K562 (cell line): Measurements from ENCODE around the gene DLAT. TPM values are rescaled to one million over a fixed set of nuclear protein-coding genes. Genes with fewer than 3 reads are reported as not detected.

Experiments used
- BRF1 ChIP-seq: IDR thresholded peaks from 3 replicates; pipeline ENCODE4 v1.6.1; 2011; ENCODE audit warnings: borderline replicate concordance, mild to moderate bottlenecking; ENCODE audit not compliant: insufficient read length; ENCODE audit errors: extremely low read depth
- C11orf30 ChIP-seq: fragments of 450-650 bp; IDR thresholded peaks from 2 replicates; pipeline ENCODE4 v1.6.1; 2016; ENCODE audit warnings: low read depth, mild to moderate bottlenecking
- GABPB1 ChIP-seq: sonication (generic); formaldehyde crosslinking; IDR thresholded peaks from 2 replicates; pipeline ENCODE4 v1.8.0; 2022; ENCODE audit warnings: mild to moderate bottlenecking, missing genetic modification reagents
- HDAC6 ChIP-seq: IDR thresholded peaks from 2 replicates; pipeline ENCODE4 v1.6.1; 2012; ENCODE audit warnings: low read depth, mild to moderate bottlenecking, control low read depth, inconsistent platforms, low read length, moderate library complexity
- KLF10 ChIP-seq: fragments of 250-450 bp; sonication (Bioruptor Pico); IDR thresholded peaks from 2 replicates; pipeline ENCODE4 v1.6.1; 2021; ENCODE audit warnings: matching md5 sums
- MAZ ChIP-seq, 2 experiments: fragments of 450-650 bp in 1 of 2; sonication (generic) in 1 of 2; formaldehyde crosslinking; IDR thresholded peaks in 1 of 2; conservative IDR thresholded peaks in 1 of 2; 2 replicates each; pipeline versions ENCODE4 v1.4.0 to v1.5.0; 2020; ENCODE audit warnings: mild to moderate bottlenecking in 1 of 2, missing genetic modification reagents in 1 of 2
- MECOM ChIP-seq: fragments of 250-450 bp; sonication (Bioruptor Pico); IDR thresholded peaks from 2 replicates; pipeline ENCODE4 v1.8.0; 2022; ENCODE audit warnings: inconsistent platforms
- MYC ChIP-seq, 2 experiments: fragments of 250-450 bp in 1 of 2; sonication (Bioruptor Pico) in 1 of 2; IDR thresholded peaks; 2 replicates each; pipeline versions ENCODE4 v1.5.1 to v1.6.1; 2012 to 2021; ENCODE audit warnings: low read depth in 2 of 2, borderline replicate concordance in 1 of 2, improper control_type of control experiment in 1 of 2, low read length in 1 of 2, mild to moderate bottlenecking in 1 of 2, moderate library complexity in 1 of 2
- PTTG1 ChIP-seq: fragments of 450-650 bp; IDR thresholded peaks from 2 replicates; pipeline ENCODE4 v1.6.1; 2016; ENCODE audit warnings: low read depth, mild to moderate bottlenecking, missing genetic modification characterization, missing compliant biosample characterization
- SMAD3 ChIP-seq: fragments of 450-650 bp; formaldehyde crosslinking; conservative IDR thresholded peaks from 2 replicates; pipeline ENCODE4 v1.4.0; 2020; ENCODE audit warnings: mild to moderate bottlenecking
- STAT5B ChIP-seq: fragments of 250-450 bp; sonication (Bioruptor Pico); IDR thresholded peaks from 2 replicates; pipeline ENCODE4 v1.8.0; 2021; ENCODE audit warnings: mild to moderate bottlenecking, inconsistent platforms
- SUPT5H ChIP-seq: fragments of 450-650 bp; IDR thresholded peaks from 2 replicates; pipeline ENCODE4 v1.6.1; 2016
- ZBTB7A ChIP-seq: IDR thresholded peaks from 2 replicates; pipeline ENCODE4 v1.6.1; 2011; ENCODE audit warnings: low read depth, mild to moderate bottlenecking, low read length, moderate library complexity, borderline replicate concordance; ENCODE audit not compliant: control insufficient read depth
- ZFP36 ChIP-seq: fragments of 150-350 bp; IDR thresholded peaks from 2 replicates; pipeline ENCODE4 v1.6.1; 2018; ENCODE audit warnings: low read length, low read depth; ENCODE audit not compliant: partially characterized antibody
- ZFPM2 ChIP-seq: fragments of 250-450 bp; sonication (Bioruptor Pico); IDR thresholded peaks from 2 replicates; pipeline ENCODE4 v1.5.1; 2022; ENCODE audit warnings: mild to moderate bottlenecking
- ZNF197 ChIP-seq: fragments of 200-800 bp; sonication (Bioruptor generic); IDR thresholded peaks from 2 replicates; pipeline ENCODE4 v1.6.1; 2016; ENCODE audit warnings: low read depth, missing genetic modification characterization, missing compliant biosample characterization
- ZNF212 ChIP-seq: fragments of 450-650 bp; formaldehyde crosslinking; IDR thresholded peaks from 2 replicates; pipeline ENCODE4 v1.4.0; 2020; ENCODE audit warnings: mild to moderate bottlenecking
- ZNF668 ChIP-seq: fragments of 250-450 bp; sonication (Bioruptor Pico); IDR thresholded peaks from 2 replicates; pipeline ENCODE4 v1.8.0; 2022; ENCODE audit warnings: mild to moderate bottlenecking, inconsistent platforms
- ZNF766 ChIP-seq: fragments of 200-800 bp; sonication (Bioruptor generic); conservative IDR thresholded peaks from 2 replicates; pipeline ENCODE4 v1.6.1; 2016; ENCODE audit warnings: missing genetic modification characterization, missing compliant biosample characterization
- ZSCAN32 ChIP-seq: fragments of 450-650 bp; formaldehyde crosslinking; IDR thresholded peaks from 2 replicates; pipeline ENCODE4 v1.4.0; 2020; ENCODE audit warnings: mild to moderate bottlenecking, moderate library complexity
- polyA plus RNA-seq, 8 experiments: library from polyadenylated mRNA; depleted of rRNA in 4 of 8; stranded (reverse) in 5 of 8; unstranded in 3 of 8; fragments of >200 nt; fragmentation: Nextera tagmentation in 2 of 8; fragmentation: Illumina TruSeq in 1 of 8; extraction: Ambion mirVana in 2 of 8; extraction: Trizol in 1 of 8; gene quantifications; 2 replicates each; pipeline versions ENCODE4 v1.2.1 to v1.2.3, GENCODE V29; 2011 to 2014; ENCODE audit warnings: inconsistent platforms in 1 of 8, missing spikeins in 1 of 8
- total RNA-seq, 7 experiments: library from RNA; depleted of rRNA in 6 of 7; stranded (reverse); fragments of >200 nt in 6 of 7; fragmentation: Illumina TruSeq in 2 of 7; extraction: Trizol in 2 of 7; gene quantifications; 2 replicates each; pipeline versions ENCODE4 v1.2.1 to v1.2.3, GENCODE V29; 2011 to 2021; ENCODE audit warnings: low replicate concordance in 1 of 7
- TF ChIP-seq, protein P1 (sequence below), 3 experiments: fragments of 200-800 bp in 1 of 3; sonication (Bioruptor generic) in 1 of 3; sonication (generic) in 1 of 3; formaldehyde crosslinking in 1 of 3; IDR thresholded peaks; 2 replicates each; pipeline versions ENCODE4 v1.6.1 to v1.8.0; 2016 to 2022; ENCODE audit warnings: mild to moderate bottlenecking in 2 of 3, missing compliant biosample characterization in 2 of 3, missing genetic modification characterization in 2 of 3, missing genetic modification reagents in 1 of 3
- TF ChIP-seq, protein P2 (sequence below): fragments of 200-400 bp; formaldehyde crosslinking; IDR thresholded peaks from 2 replicates; pipeline ENCODE4 v1.6.1; 2017; ENCODE audit warnings: mild to moderate bottlenecking, low read depth, low read length, moderate library complexity
- TF ChIP-seq, protein P3 (sequence below): IDR thresholded peaks from 2 replicates; pipeline ENCODE4 v1.6.1; 2014; ENCODE audit warnings: antibody characterized with exemption

Gene DLAT
- total and polyA plus RNA-seq, 9 of the 15 experiments (the other 6 are each of a cell fraction or from before 2014, with no cell fraction given), result 41.7 to 152 (median 105) TPM

DNA sequence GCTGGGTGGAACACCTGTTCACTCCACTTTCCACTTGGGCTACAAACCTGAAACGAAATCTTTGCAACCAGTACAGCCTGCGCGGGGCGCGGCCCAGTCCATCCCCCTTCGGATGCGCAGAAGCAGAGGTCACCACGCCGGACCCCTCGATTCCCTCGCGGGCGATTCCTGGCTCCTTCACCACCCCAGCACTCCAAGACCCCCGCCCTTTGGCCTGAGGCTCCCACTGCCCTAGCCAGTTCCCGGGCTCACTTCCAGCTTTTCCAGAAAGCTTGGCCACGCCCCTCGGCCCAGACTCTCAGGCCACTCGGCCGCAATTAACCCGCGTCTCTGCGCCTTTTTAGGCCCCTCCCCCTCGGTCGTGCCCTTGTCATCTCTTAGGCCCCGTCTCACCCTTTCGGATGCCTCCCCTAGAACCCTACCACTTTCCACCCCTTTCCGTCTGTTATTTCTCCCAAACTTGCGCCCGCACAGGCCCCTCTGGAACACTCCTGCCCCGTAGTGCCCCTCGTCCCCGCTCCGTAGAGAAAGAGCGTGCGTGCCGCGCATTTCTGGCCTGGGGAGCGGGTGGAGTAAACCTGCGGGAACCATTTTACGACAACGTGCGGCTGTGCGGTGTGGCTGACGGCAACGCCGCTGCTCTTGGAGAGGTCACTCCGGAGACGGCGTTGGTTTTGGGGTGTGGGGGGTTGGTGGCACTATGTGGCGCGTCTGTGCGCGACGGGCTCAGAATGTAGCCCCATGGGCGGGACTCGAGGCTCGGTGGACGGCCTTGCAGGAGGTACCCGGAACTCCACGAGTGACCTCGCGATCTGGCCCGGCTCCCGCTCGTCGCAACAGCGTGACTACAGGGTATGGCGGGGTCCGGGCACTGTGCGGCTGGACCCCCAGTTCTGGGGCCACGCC lies at the start of gene DLAT (continued):
- TF ChIP-seq ZFPM2 (no peak), ZSCAN32 (peak; percentile 32; the same call in 1 of the 2 replicates), MECOM (CRISPR knock-in tag) (no peak), ZNF766 (0 out of 2 replicates have a peak, but pooled peaks have one; percentile 10), MYC (IDR thresholded peaks at IDR 0.05; ENCODE audit: low read depth, low read length) (peak; percentile 92), MYC (CRISPR knock-in tag; IDR thresholded peaks at IDR 0.05; ENCODE audit: borderline replicate concordance, low read depth) (peak; percentile 72; the same call in 1 of the 2 replicates), C11orf30 (peak; percentile 82), ZNF668 (no peak), BRF1 (no peak), ZFP36 (no peak), ZNF197 (CRISPR knock-in tag) (no peak), MAZ (CRISPR knock-in tag; conservative IDR thresholded peaks at IDR 0.05 in 1 of 2, IDR thresholded peaks at IDR 0.05 in 1 of 2) (peak; percentile 85 to 86; a peak in 3 of 4 replicates), STAT5B (CRISPR knock-in tag) (no peak), KLF10 (CRISPR knock-in tag) (no peak), SMAD3 (CRISPR knock-in tag) (no peak), SUPT5H (peak; percentile 98), PTTG1 (tag) (no peak), HDAC6 (no peak), GABPB1 (CRISPR knock-in tag) (peak; percentile 76), ZBTB7A (peak; percentile 57; the same call in 1 of the 2 replicates), ZNF212 (0 out of 2 replicates have a peak, but pooled peaks have one; percentile 44)
- TF ChIP-seq, protein P1, sequence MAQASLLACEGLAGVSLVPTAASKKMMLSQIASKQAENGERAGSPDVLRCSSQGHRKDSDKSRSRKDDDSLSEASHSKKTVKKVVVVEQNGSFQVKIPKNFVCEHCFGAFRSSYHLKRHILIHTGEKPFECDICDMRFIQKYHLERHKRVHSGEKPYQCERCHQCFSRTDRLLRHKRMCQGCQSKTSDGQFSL (CRISPR knock-in tag; IDR thresholded peaks at IDR 0.05), result peak; percentile 23
- TF ChIP-seq, protein P1 (tag; IDR thresholded peaks at IDR 0.05), result no peak
- TF ChIP-seq, protein P2, sequence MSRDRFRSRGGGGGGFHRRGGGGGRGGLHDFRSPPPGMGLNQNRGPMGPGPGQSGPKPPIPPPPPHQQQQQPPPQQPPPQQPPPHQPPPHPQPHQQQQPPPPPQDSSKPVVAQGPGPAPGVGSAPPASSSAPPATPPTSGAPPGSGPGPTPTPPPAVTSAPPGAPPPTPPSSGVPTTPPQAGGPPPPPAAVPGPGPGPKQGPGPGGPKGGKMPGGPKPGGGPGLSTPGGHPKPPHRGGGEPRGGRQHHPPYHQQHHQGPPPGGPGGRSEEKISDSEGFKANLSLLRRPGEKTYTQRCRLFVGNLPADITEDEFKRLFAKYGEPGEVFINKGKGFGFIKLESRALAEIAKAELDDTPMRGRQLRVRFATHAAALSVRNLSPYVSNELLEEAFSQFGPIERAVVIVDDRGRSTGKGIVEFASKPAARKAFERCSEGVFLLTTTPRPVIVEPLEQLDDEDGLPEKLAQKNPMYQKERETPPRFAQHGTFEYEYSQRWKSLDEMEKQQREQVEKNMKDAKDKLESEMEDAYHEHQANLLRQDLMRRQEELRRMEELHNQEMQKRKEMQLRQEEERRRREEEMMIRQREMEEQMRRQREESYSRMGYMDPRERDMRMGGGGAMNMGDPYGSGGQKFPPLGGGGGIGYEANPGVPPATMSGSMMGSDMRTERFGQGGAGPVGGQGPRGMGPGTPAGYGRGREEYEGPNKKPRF, result no peak
- TF ChIP-seq, protein P3, sequence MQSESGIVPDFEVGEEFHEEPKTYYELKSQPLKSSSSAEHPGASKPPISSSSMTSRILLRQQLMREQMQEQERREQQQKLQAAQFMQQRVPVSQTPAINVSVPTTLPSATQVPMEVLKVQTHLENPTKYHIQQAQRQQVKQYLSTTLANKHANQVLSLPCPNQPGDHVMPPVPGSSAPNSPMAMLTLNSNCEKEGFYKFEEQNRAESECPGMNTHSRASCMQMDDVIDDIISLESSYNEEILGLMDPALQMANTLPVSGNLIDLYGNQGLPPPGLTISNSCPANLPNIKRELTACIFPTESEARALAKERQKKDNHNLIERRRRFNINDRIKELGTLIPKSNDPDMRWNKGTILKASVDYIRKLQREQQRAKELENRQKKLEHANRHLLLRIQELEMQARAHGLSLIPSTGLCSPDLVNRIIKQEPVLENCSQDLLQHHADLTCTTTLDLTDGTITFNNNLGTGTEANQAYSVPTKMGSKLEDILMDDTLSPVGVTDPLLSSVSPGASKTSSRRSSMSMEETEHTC, result no peak
